ENCODE measurements around the gene KNL1. TPM values are rescaled to one million over a fixed set of nuclear protein-coding genes. Genes with fewer than 3 reads are reported as not detected.
A peak's percentile ranks its signal among the peaks of the same experiment; 100 is the strongest.

Gene KNL1
- total and polyA plus RNA-seq, 10 of the 15 experiments (the other 5 are each of a cell fraction or from before 2014, with no cell fraction given): 10.9 to 55.5 (median 28.4) TPM

DNA sequence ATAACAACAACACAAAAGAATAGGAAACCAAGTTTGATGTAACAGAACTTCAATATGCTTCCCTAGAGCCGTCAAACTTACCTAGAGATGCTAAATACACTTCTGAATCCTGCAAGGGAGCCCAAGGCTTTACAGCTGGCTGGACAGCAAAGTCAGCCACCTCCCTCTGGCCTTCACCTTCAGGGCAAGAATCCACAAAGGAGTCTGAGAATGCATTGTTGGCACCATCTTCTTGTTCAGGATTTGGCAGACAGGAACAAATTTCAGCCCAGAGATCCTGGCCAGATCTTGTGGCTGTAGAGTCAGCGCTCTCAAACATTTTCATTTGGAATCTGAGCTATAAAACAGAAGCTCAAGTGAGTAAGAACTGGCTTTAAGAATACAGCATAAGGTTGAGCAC lies 31.4 kb upstream of the KNL1 start:
- no peaks in the 10 kb centered on the region; the same call in 2 of the 3 replicates for H3K9me3 ChIP-seq (replicated peaks; ENCODE audit: control insufficient read depth, insufficient read depth, low read length)
- H3K9ac ChIP-seq (ENCODE audit: control insufficient read depth, insufficient read depth, low read length): no peak overlapping the region
- peak overlapping the region; percentile 27; the same call in 1 of the 2 replicates for H3K4me3 ChIP-seq
- ChIA-PET POLR2A (interaction anchor here (1.0 to 1.6 kb wide), 4 partner anchors 9 to 18 kb away, joined by 3 to 5 read pairs (median 4); no protein-coding TSS in a partner anchor), RAD21 (ENCODE audit: unreplicated experiment) (interaction anchor here (1.1 to 1.6 kb wide), 2 partner anchors 12 to 19 kb away, joined by 3 to 6 read pairs; no protein-coding TSS in a partner anchor), SMC1A (ENCODE audit: uncharacterized antibody, unreplicated experiment) (interaction anchor here (0.9 to 1.8 kb wide), 3 partner anchors 9 to 21 kb away, joined by 4 to 9 read pairs (median 5); no protein-coding TSS in a partner anchor), CTCF (interaction anchor here (1.2 to 1.6 kb wide), 2 partner anchors 9 to 44 kb away, joined by 5 to 7 read pairs; no protein-coding TSS in a partner anchor)
- H3K4me1 ChIP-seq (ENCODE audit: control insufficient read depth, insufficient read depth, low read length): peaks cover 17% of the 10 kb centered on the region
- no peak for TF ChIP-seq POU2F2 (IDR thresholded peaks at IDR 0.05; ENCODE audit: borderline replicate concordance, low read depth, low read length)
- TF ChIP-seq TCF7 (IDR thresholded peaks at IDR 0.05; ENCODE audit: borderline replicate concordance): no peak
- TF ChIP-seq FOXM1 (IDR thresholded peaks at IDR 0.05; ENCODE audit: low read depth, low read length): no peak
- TF ChIP-seq SMARCA5 (IDR thresholded peaks at IDR 0.05): no peak
- TF ChIP-seq, protein P1, sequence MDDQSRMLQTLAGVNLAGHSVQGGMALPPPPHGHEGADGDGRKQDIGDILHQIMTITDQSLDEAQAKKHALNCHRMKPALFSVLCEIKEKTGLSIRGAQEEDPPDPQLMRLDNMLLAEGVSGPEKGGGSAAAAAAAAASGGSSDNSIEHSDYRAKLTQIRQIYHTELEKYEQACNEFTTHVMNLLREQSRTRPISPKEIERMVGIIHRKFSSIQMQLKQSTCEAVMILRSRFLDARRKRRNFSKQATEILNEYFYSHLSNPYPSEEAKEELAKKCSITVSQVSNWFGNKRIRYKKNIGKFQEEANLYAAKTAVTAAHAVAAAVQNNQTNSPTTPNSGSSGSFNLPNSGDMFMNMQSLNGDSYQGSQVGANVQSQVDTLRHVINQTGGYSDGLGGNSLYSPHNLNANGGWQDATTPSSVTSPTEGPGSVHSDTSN (IDR thresholded peaks at IDR 0.05; ENCODE audit: insufficient replicate concordance, low read depth, low read length): no peak
- TF ChIP-seq, protein P2, sequence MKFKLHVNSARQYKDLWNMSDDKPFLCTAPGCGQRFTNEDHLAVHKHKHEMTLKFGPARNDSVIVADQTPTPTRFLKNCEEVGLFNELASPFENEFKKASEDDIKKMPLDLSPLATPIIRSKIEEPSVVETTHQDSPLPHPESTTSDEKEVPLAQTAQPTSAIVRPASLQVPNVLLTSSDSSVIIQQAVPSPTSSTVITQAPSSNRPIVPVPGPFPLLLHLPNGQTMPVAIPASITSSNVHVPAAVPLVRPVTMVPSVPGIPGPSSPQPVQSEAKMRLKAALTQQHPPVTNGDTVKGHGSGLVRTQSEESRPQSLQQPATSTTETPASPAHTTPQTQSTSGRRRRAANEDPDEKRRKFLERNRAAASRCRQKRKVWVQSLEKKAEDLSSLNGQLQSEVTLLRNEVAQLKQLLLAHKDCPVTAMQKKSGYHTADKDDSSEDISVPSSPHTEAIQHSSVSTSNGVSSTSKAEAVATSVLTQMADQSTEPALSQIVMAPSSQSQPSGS (IDR thresholded peaks at IDR 0.05; ENCODE audit: low read length): no peak
- no peak for TF ChIP-seq WRNIP1 (IDR thresholded peaks at IDR 0.05; ENCODE audit: borderline replicate concordance, low read depth, low read length)
- TF ChIP-seq, protein P3, sequence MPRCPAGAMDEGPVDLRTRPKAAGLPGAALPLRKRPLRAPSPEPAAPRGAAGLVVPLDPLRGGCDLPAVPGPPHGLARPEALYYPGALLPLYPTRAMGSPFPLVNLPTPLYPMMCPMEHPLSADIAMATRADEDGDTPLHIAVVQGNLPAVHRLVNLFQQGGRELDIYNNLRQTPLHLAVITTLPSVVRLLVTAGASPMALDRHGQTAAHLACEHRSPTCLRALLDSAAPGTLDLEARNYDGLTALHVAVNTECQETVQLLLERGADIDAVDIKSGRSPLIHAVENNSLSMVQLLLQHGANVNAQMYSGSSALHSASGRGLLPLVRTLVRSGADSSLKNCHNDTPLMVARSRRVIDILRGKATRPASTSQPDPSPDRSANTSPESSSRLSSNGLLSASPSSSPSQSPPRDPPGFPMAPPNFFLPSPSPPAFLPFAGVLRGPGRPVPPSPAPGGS (IDR thresholded peaks at IDR 0.05; ENCODE audit: borderline replicate concordance, insufficient read depth, low read depth, low read length, poor library complexity, severe bottlenecking): no peak
- H3K36me3 ChIP-seq (ENCODE audit: control insufficient read depth in 2 of 2, insufficient read depth in 2 of 2, low read length in 1 of 2): peaks cover 0 to 10% of the 10 kb centered on the region in 2 experiments; a peak in 1 of 4 replicates
- no peaks in the 10 kb centered on the region for H4K20me1 ChIP-seq (ENCODE audit: control insufficient read depth, insufficient read depth)
- no TSS peak for BruUV-seq (replicated peaks)
- in situ Hi-C loops (cut with MboI): no loop called here
- 68% methylated on average over 2 of the region's 2 CpGs for WGBS (ENCODE audit: insufficient coverage, insufficient replicate concordance, low lambda C conversion rate, missing lambda C conversion rate)
- H3K79me2 ChIP-seq (ENCODE audit: control insufficient read depth, insufficient read depth, low read length): peaks cover 46% of the 10 kb centered on the region
- ATAC-seq (no peak), FAIRE-seq (no peak), DNase-seq (ENCODE audit: low read depth, low spot score) (no peak)
- no peak overlapping the region for H2AFZ ChIP-seq (ENCODE audit: control insufficient read depth, low read depth, low read length)
- H3K27ac ChIP-seq (ENCODE audit: control insufficient read depth, insufficient read depth): no peak overlapping the region
- intact Hi-C loops (cut with micrococcal nuclease; ENCODE audit: unreplicated experiment): no loop called here
- peak overlapping the region; percentile 72 for H3K4me2 ChIP-seq (ENCODE audit: control insufficient read depth, insufficient read depth)
- no peaks in the 10 kb centered on the region for H3K27me3 ChIP-seq (replicated peaks in 1 of 2; ENCODE audit: control insufficient read depth in 2 of 2, insufficient read depth in 2 of 2, low read length in 1 of 2)

Data from GM12878 (cell line).